Spleen (tissue), 3 donors: ENCODE results near the gene WDR91.

Experiments used
- POLR2A ChIP-seq, 3 donors: fragments of 450-650 bp; IDR thresholded peaks; one replicate each; pipeline ENCODE4 v1.5.1; 2017; ENCODE audit warnings: antibody characterized with exemption in 3 of 3, mild to moderate bottlenecking in 1 of 3
- POLR2AphosphoS5 ChIP-seq, 3 donors: sonication (generic); formaldehyde crosslinking; IDR thresholded peaks; one replicate each; pipeline ENCODE4 v1.5.1; 2017; ENCODE audit warnings: antibody characterized with exemption in 3 of 3

DNA sequence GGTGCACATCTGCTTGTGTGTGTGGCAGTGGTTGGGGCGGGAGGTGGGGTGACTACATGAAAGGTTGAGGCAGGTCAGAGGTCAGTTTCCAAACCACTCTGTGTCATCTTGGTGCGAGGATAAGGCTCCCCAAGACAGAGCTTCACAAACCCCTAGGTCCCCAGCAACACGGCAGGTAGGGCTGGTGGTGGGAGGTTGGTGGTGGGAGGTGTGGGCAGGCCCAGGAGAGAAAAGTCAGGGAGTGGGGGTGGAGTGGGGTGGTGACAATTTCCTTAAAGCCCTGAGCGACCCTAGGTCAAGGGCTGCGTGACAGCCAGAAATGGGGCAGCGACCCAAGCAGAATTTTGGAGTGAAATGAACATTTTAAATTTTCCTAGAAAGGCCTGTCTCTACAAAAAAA, 20.8 kb upstream of the WDR91 start:
- no peak for TF ChIP-seq POLR2AphosphoS5 (IDR thresholded peaks at IDR 0.05)
- no peak for TF ChIP-seq POLR2A (IDR thresholded peaks at IDR 0.05)
